H1 (cell line): Measurements from ENCODE around the gene PNLIPRP1. TPM values are rescaled to one million over a fixed set of nuclear protein-coding genes. Genes with fewer than 3 reads are reported as not detected.

Experiments used
- CEBPB ChIP-seq: IDR thresholded peaks from 2 replicates; pipeline ENCODE4 v1.6.1; 2012; ENCODE audit warnings: low read depth, low read length
- CHD1 ChIP-seq: IDR thresholded peaks from 2 replicates; pipeline ENCODE4 v1.6.1; 2012; ENCODE audit warnings: low read depth, low read length, improper control_type of control experiment
- CHD7 ChIP-seq: fragments of 300-600 bp; sonication (generic); IDR thresholded peaks from 2 replicates; pipeline ENCODE4 v1.7.1; 2012; ENCODE audit warnings: low read length, moderate library complexity, mild to moderate bottlenecking, inconsistent platforms; ENCODE audit not compliant: insufficient replicate concordance
- E2F6 ChIP-seq: IDR thresholded peaks from 2 replicates; pipeline ENCODE4 v1.6.1; 2012; ENCODE audit warnings: inconsistent platforms
- FOSL1 ChIP-seq: IDR thresholded peaks from 2 replicates; pipeline ENCODE4 v1.6.1; 2011; ENCODE audit warnings: mild to moderate bottlenecking, low read depth, low read length, moderate library complexity; ENCODE audit not compliant: insufficient read depth
- HDAC2 ChIP-seq, 2 experiments: fragments of 300-600 bp in 1 of 2; sonication (generic) in 1 of 2; IDR thresholded peaks; 2 replicates each; pipeline ENCODE4 v1.6.1; 2011 to 2012; ENCODE audit warnings: low read depth in 2 of 2, low read length in 2 of 2, mild to moderate bottlenecking in 2 of 2, moderate library complexity in 2 of 2, borderline replicate concordance in 1 of 2, inconsistent platforms in 1 of 2
- HDAC6 ChIP-seq: IDR thresholded peaks from one replicate; pipeline ENCODE4 v1.7.1; 2012; ENCODE audit warnings: low read depth, mild to moderate bottlenecking, inconsistent platforms, low read length, moderate library complexity
- JUN ChIP-seq: IDR thresholded peaks from 2 replicates; pipeline ENCODE4 v1.6.1; 2011; ENCODE audit warnings: low read depth, mild to moderate bottlenecking, improper control_type of control experiment, low read length
- NANOG ChIP-seq: IDR thresholded peaks from 2 replicates; pipeline ENCODE4 v1.6.1; 2011; ENCODE audit warnings: low read length, low read depth, mild to moderate bottlenecking, inconsistent platforms; ENCODE audit not compliant: insufficient read depth, poor library complexity, severe bottlenecking
- POU5F1 ChIP-seq: IDR thresholded peaks from 2 replicates; pipeline ENCODE4 v1.6.1; 2011; ENCODE audit warnings: low read depth, mild to moderate bottlenecking, low read length, moderate library complexity
- polyA plus RNA-seq, 7 experiments: library from polyadenylated mRNA; depleted of rRNA in 3 of 7; stranded (reverse) in 5 of 7; unstranded in 2 of 7; fragments of >200 nt in 5 of 7; fragments of 200-250 nt in 2 of 7; gene quantifications; 1 replicate in 5 of 7; 2 replicates in 1 of 7; 4 replicates in 1 of 7; pipeline versions ENCODE4 v1.2.1 to v1.2.3, GENCODE V29; 2011 to 2013; ENCODE audit warnings: missing spikeins in 2 of 7, mixed read lengths in 2 of 7
- total RNA-seq: library from RNA; stranded (reverse); fragmentation: NEBNext Ultra II Directional; extraction: Animal tissue kit (Norgen Biotek cat#: 25700); gene quantifications from 2 replicates; pipeline ENCODE4 v1.2.1, GENCODE V29; 2021

The PNLIPRP1 gene
- total and polyA plus RNA-seq, 2 of the 8 experiments (the other 6 are each of a cell fraction or from before 2014, with no cell fraction given) = not detected

DNA sequence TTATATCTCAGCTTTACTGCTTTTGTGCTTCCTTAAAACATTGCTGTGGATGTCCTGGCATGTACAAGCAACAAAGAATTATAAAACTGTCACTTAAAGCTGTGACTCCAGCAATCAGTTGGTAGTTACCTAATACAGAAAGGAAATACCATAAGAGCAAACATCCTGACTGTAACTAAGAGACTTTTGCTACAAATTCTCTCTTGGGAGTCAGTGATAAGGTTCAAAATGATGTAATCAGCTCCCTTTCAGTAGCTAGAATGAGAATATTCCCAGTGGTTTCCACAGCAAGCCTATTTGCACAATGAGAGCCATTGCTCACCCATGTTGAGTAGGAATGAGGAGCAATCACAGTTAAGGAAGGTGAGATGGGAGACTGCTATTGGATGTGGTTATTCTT lies 7.6 kb downstream of the PNLIPRP1 start (continued):
- TF ChIP-seq CHD7 = no peak
- no peak for TF ChIP-seq CHD1
- no peak for TF ChIP-seq HDAC6
- no peak for TF ChIP-seq CEBPB
- no peak for TF ChIP-seq JUN
- no peak for TF ChIP-seq HDAC2 (IDR thresholded peaks at IDR 0.05; ENCODE audit: borderline replicate concordance in 1 of 2, low read depth in 2 of 2, low read length in 2 of 2)
- TF ChIP-seq NANOG = no peak
- no peak for TF ChIP-seq POU5F1
- TF ChIP-seq FOSL1 = no peak
- no peak for TF ChIP-seq E2F6
